ENCODE results near the gene DCUN1D1.

The DCUN1D1 gene

DNA sequence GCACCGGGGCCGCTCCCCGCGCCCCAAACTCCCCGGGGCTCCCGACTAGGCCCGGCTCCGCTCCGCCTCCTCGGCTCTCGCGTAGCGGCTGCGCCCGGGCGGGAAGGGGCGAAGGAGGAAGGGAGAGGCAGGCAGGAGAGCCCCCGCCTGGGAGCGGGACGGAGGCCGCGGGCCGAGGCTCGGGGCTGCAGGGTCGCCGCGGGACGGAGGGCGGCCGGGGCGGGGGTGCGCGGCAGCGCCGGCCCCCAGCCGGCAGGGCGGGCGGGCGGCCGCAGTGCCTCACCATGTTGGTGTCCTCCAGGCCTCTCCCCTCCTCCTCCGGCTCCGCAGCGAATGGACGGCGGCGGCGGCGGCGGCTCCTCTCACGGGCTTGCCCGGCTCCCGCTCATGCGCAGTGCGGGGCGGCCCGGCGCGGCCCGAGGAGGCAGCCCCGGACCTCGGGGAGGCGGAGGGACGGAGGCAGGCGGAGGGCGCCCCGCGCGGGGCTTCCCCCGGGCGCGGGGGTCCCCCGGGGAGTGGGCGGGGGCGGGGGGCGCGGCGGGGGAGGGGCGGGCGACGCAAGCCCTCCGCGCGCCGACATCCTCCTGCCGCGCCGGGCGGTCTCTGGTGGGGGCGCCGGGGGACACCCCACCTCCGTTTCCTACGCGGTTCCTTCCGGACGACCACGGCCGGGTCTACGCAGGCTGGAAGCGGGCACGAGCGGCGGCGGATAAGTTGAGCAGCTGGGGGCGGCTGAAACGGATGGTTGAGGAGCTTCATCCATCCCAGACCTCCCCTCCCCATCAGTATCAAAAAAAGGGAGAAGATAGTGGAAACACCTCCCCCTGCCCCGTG, at the start of gene DCUN1D1:
TSS of gene DCUN1D1 (minus strand) at position 335 of the 834 bp plus-strand sequence. CDS start at position 286, 49 bp downstream.
- Histone ChIP-seq H3K9me3 (ENCODE audit: control insufficient read depth, insufficient read depth, low read depth, low read length) (no peaks in the 10 kb centered on the region), H3K27me3 (ENCODE audit: control insufficient read depth, insufficient read depth, low read length) (no peaks in the 10 kb centered on the region), H3K27ac (ENCODE audit: low read depth, low read length) (0 out of 2 replicates have a peak within 1 kb of the TSS, but pooled peaks have one; percentile 66), H3K4me3 (ENCODE audit: low read depth, low read length) (peak within 1 kb of the TSS; percentile 87), H3K4me1 (ENCODE audit: control insufficient read depth, insufficient read depth, low read length) (peaks cover 26% of the 10 kb centered on the region), H3K36me3 (ENCODE audit: control insufficient read depth, insufficient read depth, low read length) (no peaks in the 10 kb centered on the region), H3K9ac (ENCODE audit: low read length) (peak within 1 kb of the TSS; percentile 76)

DNA sequence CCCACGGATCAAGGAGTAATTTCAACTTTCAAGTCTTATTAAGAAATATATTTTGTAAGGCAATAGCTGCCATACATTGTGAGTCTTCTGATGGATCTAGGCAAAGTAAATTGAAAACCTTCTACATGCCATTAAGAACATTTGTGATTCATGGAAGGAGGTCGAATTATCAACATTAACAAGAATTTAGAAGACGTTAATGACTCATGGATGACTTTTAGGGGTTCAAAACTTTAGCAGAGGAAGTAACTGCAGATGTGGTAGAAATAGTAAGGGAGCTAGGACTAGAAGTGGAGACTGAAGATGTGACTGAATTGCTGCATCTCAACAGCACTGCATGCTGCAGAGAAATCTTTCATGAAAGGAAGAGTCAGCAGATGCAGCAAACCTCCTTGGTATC, 48.1 kb upstream of the DCUN1D1 start:
- Histone ChIP-seq H3K9me3 (ENCODE audit: control insufficient read depth, insufficient read depth, low read depth, low read length) (peaks cover 6% of the 10 kb centered on the region; the same call in 1 of the 2 replicates), H3K27me3 (ENCODE audit: control insufficient read depth, insufficient read depth, low read length) (no peaks in the 10 kb centered on the region), H3K27ac (ENCODE audit: low read depth, low read length) (no peak overlapping the region), H3K4me1 (ENCODE audit: control insufficient read depth, insufficient read depth, low read length) (no peaks in the 10 kb centered on the region), H3K36me3 (ENCODE audit: control insufficient read depth, insufficient read depth, low read length) (peaks cover 39% of the 10 kb centered on the region), H3K9ac (ENCODE audit: low read length) (no peak overlapping the region), H3K4me3 (ENCODE audit: low read depth, low read length) (no peak overlapping the region)

DNA sequence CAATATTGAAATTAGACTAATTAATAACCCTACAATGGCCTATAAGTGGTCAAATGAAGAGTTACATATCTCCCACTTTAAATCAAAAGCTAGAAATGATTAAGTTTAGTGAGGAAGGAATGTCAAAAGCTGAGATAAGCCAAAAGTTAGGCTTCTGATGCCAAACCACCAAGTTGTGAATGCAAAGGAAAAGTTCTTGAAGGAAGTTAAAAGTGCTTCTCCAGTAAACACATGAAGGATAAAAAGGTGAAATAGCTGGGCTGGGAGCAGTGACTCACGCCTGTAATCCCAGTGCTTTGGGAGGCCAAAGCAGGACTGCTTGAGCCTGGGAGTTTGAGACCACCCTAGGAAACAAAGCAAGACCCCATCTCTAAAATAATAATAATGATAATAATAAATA, 46.9 kb upstream of the DCUN1D1 start:
- H3K4me3 ChIP-seq (ENCODE audit: low read depth, low read length), result no peak overlapping the region
- no peaks in the 10 kb centered on the region for H3K27me3 ChIP-seq (ENCODE audit: control insufficient read depth, insufficient read depth, low read length)
- H3K9me3 ChIP-seq (ENCODE audit: control insufficient read depth, insufficient read depth, low read depth, low read length), result peaks cover 6% of the 10 kb centered on the region; the same call in 1 of the 2 replicates
- H3K36me3 ChIP-seq (ENCODE audit: control insufficient read depth, insufficient read depth, low read length), result peaks cover 33% of the 10 kb centered on the region
- H3K9ac ChIP-seq (ENCODE audit: low read length), result no peak overlapping the region
- H3K4me1 ChIP-seq (ENCODE audit: control insufficient read depth, insufficient read depth, low read length), result no peaks in the 10 kb centered on the region
- no peak overlapping the region for H3K27ac ChIP-seq (ENCODE audit: low read depth, low read length)

DNA sequence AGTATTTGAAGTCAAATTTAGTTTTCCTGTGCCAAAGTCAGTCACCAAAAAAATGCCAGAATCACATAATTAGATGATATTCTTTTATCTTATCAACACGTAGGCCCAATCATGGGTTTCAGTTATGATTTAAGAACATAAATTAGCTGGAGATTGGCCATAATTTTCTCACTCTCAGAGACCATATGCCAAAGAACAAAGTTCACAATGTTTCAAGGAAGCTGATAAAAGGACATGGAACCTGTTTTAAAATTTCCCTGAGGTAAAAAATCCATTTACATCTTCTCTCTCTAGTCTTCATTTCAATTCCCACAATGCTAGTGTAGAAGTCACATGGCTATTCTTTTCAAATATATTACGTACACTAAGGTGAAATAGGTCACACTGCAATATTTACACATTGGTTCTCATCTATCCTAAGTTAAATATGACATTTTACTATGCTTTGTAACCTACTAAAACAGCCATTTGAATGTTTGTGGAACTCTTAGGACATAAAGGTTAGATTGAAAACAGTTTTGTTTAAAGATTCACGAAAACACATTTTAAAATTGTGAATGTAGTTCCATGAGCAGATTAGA, 42.7 kb upstream of the DCUN1D1 start:
- H3K36me3 ChIP-seq (ENCODE audit: control insufficient read depth, insufficient read depth, low read length), result peaks cover 39% of the 10 kb centered on the region
- peaks cover 4% of the 10 kb centered on the region; the same call in 1 of the 2 replicates for H3K9me3 ChIP-seq (ENCODE audit: control insufficient read depth, insufficient read depth, low read depth, low read length)

DNA sequence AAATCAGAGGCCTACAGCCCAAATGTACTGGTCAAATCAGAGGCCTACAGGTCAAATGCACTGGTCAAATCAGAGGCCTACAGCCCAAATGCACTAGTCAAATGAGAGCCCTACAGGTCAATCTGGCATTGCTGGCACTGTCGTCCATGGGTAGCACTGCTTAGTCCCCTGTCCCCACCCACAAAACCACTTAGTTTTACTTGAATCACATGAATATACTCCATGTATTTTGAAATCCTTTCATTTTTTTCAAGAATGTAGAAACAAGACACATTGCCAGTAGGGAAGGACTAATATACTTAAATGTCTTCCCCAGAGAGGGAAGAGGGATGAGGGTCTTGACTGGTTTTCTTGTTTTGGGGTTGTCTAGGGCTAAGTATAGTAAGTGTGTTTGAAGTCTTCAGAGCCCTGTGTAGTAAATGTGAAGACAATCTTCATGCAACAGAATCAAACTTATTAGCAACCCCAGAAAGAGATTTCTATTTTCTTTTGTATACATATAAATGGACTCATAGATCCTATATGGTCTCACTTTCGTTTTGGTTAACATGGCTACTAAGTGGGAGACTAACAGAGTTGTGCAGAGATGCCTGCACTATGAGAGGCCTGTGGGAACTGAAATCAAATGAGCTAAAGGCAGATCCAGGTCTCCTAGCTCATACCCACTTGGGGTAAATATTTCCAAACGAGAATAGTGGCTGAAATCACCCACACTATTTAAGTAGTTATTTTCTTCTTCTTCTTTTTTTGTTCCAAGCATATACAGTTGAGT, 38.3 kb upstream of the DCUN1D1 start:
- H3K9ac ChIP-seq (ENCODE audit: low read length), result no peak overlapping the region
- H3K9me3 ChIP-seq (ENCODE audit: control insufficient read depth, insufficient read depth, low read depth, low read length), result no peaks in the 10 kb centered on the region
- peaks cover 46% of the 10 kb centered on the region for H3K36me3 ChIP-seq (ENCODE audit: control insufficient read depth, insufficient read depth, low read length)
- H3K27me3 ChIP-seq (ENCODE audit: control insufficient read depth, insufficient read depth, low read length), result no peaks in the 10 kb centered on the region
- no peak overlapping the region for H3K27ac ChIP-seq (ENCODE audit: low read depth, low read length)
- H3K4me3 ChIP-seq (ENCODE audit: low read depth, low read length), result no peak overlapping the region
- no peaks in the 10 kb centered on the region; the same call in 1 of the 2 replicates for H3K4me1 ChIP-seq (ENCODE audit: control insufficient read depth, insufficient read depth, low read length)

More for the DNA sequence above, 42.7 kb upstream of the DCUN1D1 start:
- no peaks in the 10 kb centered on the region for H3K27me3 ChIP-seq (ENCODE audit: control insufficient read depth, insufficient read depth, low read length)
- no peaks in the 10 kb centered on the region; the same call in 1 of the 2 replicates for H3K4me1 ChIP-seq (ENCODE audit: control insufficient read depth, insufficient read depth, low read length)
- H3K9ac ChIP-seq (ENCODE audit: low read length), result no peak overlapping the region
- H3K4me3 ChIP-seq (ENCODE audit: low read depth, low read length), result no peak overlapping the region
- no peak overlapping the region for H3K27ac ChIP-seq (ENCODE audit: low read depth, low read length)

DNA sequence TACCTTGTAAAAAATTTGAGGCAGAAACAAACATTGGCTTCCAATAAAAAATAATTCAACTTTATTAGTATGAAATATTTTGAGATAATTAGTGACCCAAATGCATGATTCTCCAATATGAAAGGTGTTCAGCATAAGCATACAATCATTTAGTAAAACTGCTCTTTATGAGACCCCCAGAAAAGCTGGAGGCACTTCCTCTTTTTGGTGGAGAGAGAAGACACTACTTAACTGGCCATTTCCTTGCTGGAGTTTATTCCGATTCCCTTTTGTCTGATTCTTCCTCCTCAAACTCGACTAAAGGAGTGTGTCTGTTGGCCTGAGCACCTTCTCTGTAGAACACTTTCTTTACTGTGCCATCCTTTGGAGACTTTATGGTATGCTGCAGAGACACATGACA, 34.8 kb upstream of the DCUN1D1 start:
- peaks cover 1% of the 10 kb centered on the region; the same call in 1 of the 2 replicates for H3K4me1 ChIP-seq (ENCODE audit: control insufficient read depth, insufficient read depth, low read length)
- H3K27me3 ChIP-seq (ENCODE audit: control insufficient read depth, insufficient read depth, low read length), result no peaks in the 10 kb centered on the region
- H3K4me3 ChIP-seq (ENCODE audit: low read depth, low read length), result no peak overlapping the region
- H3K36me3 ChIP-seq (ENCODE audit: control insufficient read depth, insufficient read depth, low read length), result peaks cover 29% of the 10 kb centered on the region
- no peaks in the 10 kb centered on the region for H3K9me3 ChIP-seq (ENCODE audit: control insufficient read depth, insufficient read depth, low read depth, low read length)
- H3K9ac ChIP-seq (ENCODE audit: low read length), result no peak overlapping the region
- H3K27ac ChIP-seq (ENCODE audit: low read depth, low read length), result no peak overlapping the region

DNA sequence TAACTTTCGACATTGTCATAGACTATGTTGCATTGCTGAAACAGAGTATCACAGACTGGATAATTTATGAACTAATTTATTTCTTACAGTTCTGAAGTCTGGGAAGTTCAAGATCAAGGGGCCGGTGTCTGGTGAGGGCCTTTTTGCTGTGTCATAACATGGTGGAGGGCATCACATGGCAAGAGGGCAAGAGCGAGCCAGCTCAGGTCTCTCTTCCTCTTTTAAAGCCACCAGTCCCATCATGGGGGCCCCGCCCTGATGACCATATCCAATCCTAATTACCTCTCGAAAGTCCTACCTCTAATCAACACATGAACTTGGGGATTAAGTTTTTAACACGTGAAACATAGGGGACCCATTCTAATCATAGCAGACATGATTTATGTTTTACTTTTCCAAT, 33.5 kb upstream of the DCUN1D1 start:
- no peak overlapping the region for H3K9ac ChIP-seq (ENCODE audit: low read length)
- H3K4me1 ChIP-seq (ENCODE audit: control insufficient read depth, insufficient read depth, low read length), result peaks cover 5% of the 10 kb centered on the region; the same call in 1 of the 2 replicates
- peaks cover 18% of the 10 kb centered on the region for H3K36me3 ChIP-seq (ENCODE audit: control insufficient read depth, insufficient read depth, low read length)
- H3K27me3 ChIP-seq (ENCODE audit: control insufficient read depth, insufficient read depth, low read length), result no peaks in the 10 kb centered on the region
- no peaks in the 10 kb centered on the region for H3K9me3 ChIP-seq (ENCODE audit: control insufficient read depth, insufficient read depth, low read depth, low read length)
- H3K4me3 ChIP-seq (ENCODE audit: low read depth, low read length), result no peak overlapping the region
- H3K27ac ChIP-seq (ENCODE audit: low read depth, low read length), result no peak overlapping the region

DNA sequence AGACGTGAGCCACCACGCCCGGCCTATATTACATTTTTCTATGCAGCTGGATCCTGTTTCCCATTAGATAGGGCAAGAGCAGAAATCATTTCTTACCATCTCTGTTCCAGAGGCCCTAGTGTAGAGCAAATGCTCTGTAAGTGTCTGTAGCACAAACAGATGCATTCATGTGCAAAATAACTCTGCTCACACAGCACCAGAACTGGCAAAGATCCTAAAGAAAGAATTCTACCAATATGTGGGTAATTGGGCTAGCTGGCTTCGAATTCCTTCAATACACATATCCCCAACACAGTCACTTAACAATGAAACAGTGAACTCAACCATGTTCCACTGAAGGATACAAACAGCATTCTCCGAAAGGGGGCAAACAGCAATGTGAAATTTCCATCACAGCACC, 32.7 kb upstream of the DCUN1D1 start:
- Histone ChIP-seq H3K4me3 (ENCODE audit: low read depth, low read length) (no peak overlapping the region), H3K27me3 (ENCODE audit: control insufficient read depth, insufficient read depth, low read length) (no peaks in the 10 kb centered on the region), H3K9me3 (ENCODE audit: control insufficient read depth, insufficient read depth, low read depth, low read length) (no peaks in the 10 kb centered on the region), H3K27ac (ENCODE audit: low read depth, low read length) (no peak overlapping the region), H3K4me1 (ENCODE audit: control insufficient read depth, insufficient read depth, low read length) (peaks cover 5% of the 10 kb centered on the region; the same call in 1 of the 2 replicates), H3K9ac (ENCODE audit: low read length) (no peak overlapping the region), H3K36me3 (ENCODE audit: control insufficient read depth, insufficient read depth, low read length) (peaks cover 18% of the 10 kb centered on the region)

DNA sequence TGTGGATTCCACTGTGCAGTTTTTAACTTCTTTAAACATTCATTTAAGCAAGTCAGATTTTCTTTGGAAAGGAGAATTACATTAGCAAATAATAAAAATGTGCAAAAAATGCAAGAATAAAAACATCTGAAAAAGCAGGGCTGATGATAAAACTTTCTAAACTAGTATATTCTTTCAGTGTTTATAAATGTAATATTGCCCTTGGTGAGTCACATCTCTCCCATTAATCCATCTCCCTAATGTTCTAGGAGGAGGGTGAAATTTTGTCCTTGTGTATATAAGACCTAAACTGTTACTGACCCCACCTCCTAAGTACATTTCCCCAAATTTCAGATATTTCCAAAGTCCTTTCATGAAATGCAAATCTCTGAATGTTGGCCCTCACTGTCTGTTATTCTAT, 28.5 kb upstream of the DCUN1D1 start:
- no peak overlapping the region for H3K9ac ChIP-seq (ENCODE audit: low read length)
- H3K4me1 ChIP-seq (ENCODE audit: control insufficient read depth, insufficient read depth, low read length), result peaks cover 14% of the 10 kb centered on the region
- no peaks in the 10 kb centered on the region for H3K9me3 ChIP-seq (ENCODE audit: control insufficient read depth, insufficient read depth, low read depth, low read length)
- no peaks in the 10 kb centered on the region for H3K36me3 ChIP-seq (ENCODE audit: control insufficient read depth, insufficient read depth, low read length)
- no peaks in the 10 kb centered on the region for H3K27me3 ChIP-seq (ENCODE audit: control insufficient read depth, insufficient read depth, low read length)
- no peak overlapping the region for H3K4me3 ChIP-seq (ENCODE audit: low read depth, low read length)
- no peak overlapping the region for H3K27ac ChIP-seq (ENCODE audit: low read depth, low read length)

DNA sequence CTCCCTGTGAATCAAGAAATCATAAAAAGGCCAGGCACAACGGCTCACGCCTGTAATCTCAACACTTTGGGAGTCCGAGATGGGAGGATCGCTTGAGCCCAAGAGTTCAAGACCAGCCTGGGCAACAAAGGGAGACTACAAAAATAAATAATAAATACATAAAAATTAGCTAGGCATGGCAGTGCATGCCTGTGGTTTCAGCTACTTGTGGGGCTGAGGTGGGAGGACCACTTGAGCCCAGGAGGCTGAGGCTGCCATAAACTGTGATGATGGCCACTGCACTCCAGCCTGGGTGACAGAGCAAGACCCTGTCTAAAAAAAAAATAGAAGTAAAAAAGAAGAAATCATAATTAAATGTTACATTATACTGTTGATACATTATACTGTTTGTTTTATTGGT, 28.0 kb upstream of the DCUN1D1 start:
- Histone ChIP-seq H3K27me3 (ENCODE audit: control insufficient read depth, insufficient read depth, low read length) (no peaks in the 10 kb centered on the region), H3K36me3 (ENCODE audit: control insufficient read depth, insufficient read depth, low read length) (no peaks in the 10 kb centered on the region), H3K9me3 (ENCODE audit: control insufficient read depth, insufficient read depth, low read depth, low read length) (no peaks in the 10 kb centered on the region), H3K27ac (ENCODE audit: low read depth, low read length) (no peak overlapping the region), H3K4me1 (ENCODE audit: control insufficient read depth, insufficient read depth, low read length) (peaks cover 14% of the 10 kb centered on the region), H3K4me3 (ENCODE audit: low read depth, low read length) (no peak overlapping the region), H3K9ac (ENCODE audit: low read length) (no peak overlapping the region)
